Erythroblast (primary cell): ENCODE data around the gene GH2.

Experiments
- GATA1 ChIP-seq: IDR thresholded peaks from 2 replicates; pipeline ENCODE4 v1.6.1; 2011; ENCODE audit warnings: low read depth, mild to moderate bottlenecking, control low read depth, low read length, moderate library complexity
- POLR2A ChIP-seq: IDR thresholded peaks from 2 replicates; pipeline ENCODE4 v1.6.1; 2011; ENCODE audit warnings: mild to moderate bottlenecking, low read length

DNA sequence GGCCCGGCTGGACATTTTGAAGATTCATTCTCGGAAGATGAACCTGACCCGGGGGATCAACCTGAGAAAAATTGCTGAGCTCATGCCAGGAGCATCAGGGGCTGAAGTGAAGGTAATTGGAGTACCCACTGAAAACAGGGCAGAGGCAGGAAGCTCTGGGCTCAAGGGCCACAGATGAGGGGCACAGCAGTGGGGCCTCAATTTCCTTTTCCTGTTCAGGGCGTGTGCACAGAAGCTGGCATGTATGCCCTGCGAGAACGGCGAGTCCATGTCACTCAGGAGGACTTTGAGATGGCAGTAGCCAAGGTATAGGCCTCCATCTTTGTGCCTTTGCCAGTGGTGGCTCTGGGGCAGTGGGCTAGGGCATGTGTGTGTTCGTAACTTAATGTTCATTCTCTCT is 50.2 kb downstream of the GH2 start:
- no peak for TF ChIP-seq POLR2A
- no peak for TF ChIP-seq GATA1
